Measurements from ENCODE around the gene LUZP2. TPM values are rescaled to one million over a fixed set of nuclear protein-coding genes. Genes with fewer than 3 reads are reported as not detected.

LUZP2 gene
- total RNA-seq, 4 donors from 2014 or later = under 0.01 TPM; not detected in 3

DNA sequence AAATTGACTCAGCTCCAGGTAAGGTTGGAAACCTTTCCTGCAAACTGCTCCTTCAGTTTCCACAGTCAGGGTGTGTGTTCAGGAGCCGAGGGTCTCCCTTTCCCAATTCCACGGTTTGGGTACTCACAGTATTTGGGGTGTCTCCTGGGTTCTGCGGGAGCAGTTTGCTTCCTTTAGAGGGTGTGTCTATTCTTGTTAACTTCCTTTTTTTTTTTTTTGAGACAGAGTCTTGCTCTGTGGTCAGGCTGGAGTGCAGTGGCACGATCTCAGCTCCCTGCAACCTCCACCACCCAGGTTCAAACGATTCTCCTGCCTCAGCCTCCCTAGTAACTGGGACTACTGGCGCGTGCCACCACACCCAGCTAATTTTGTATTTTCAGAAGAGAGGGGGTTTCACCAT is 251.4 kb downstream of the LUZP2 start:
- 74 to 88% methylated on average over 7 of the region's 7 CpGs for WGBS, 2 donors
- no peaks in the 10 kb centered on the region for H3K36me3 ChIP-seq
- DNase-seq (ENCODE audit: low spot score in 2 of 2) = no peak
- H3K27me3 ChIP-seq = no peaks in the 10 kb centered on the region
- no peaks in the 10 kb centered on the region for H3K4me1 ChIP-seq
- no peak overlapping the region for H3K27ac ChIP-seq
- H3K9me3 ChIP-seq = no peaks in the 10 kb centered on the region
- no peak overlapping the region for H3K4me3 ChIP-seq
- TF ChIP-seq POLR2A (IDR thresholded peaks at IDR 0.05) = no peak

DNA sequence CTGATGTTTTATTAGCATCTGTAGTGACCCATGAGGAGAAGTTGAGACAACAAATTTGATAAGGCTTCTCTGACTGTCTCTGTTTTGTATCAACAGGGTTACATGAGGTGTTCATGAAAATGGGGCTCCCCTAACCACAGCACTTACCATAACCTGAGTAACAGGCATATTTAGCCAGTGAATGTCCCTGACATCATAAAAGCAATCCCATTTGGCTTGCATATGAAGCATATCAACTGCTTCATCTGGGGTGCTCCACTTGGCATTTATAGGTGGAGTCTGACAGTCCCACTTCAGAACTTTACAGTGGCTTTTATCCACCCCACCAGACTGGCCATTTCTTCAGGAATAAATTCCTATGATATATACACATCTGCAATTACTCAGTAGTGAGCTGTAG is 257.6 kb downstream of the LUZP2 start:
- Histone ChIP-seq H3K27me3 (no peaks in the 10 kb centered on the region), H3K9me3 (no peaks in the 10 kb centered on the region), H3K4me1 (no peaks in the 10 kb centered on the region), H3K4me3 (no peak overlapping the region), H3K27ac (no peak overlapping the region), H3K36me3 (no peaks in the 10 kb centered on the region)
- no peak for DNase-seq (ENCODE audit: low spot score in 2 of 2)
- no peak for TF ChIP-seq EP300 (IDR thresholded peaks at IDR 0.05)
- TF ChIP-seq, protein P1, sequence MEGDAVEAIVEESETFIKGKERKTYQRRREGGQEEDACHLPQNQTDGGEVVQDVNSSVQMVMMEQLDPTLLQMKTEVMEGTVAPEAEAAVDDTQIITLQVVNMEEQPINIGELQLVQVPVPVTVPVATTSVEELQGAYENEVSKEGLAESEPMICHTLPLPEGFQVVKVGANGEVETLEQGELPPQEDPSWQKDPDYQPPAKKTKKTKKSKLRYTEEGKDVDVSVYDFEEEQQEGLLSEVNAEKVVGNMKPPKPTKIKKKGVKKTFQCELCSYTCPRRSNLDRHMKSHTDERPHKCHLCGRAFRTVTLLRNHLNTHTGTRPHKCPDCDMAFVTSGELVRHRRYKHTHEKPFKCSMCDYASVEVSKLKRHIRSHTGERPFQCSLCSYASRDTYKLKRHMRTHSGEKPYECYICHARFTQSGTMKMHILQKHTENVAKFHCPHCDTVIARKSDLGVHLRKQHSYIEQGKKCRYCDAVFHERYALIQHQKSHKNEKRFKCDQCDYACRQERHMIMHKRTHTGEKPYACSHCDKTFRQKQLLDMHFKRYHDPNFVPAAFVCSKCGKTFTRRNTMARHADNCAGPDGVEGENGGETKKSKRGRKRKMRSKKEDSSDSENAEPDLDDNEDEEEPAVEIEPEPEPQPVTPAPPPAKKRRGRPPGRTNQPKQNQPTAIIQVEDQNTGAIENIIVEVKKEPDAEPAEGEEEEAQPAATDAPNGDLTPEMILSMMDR (IDR thresholded peaks at IDR 0.05) = no peak
- no peak for TF ChIP-seq POLR2A (IDR thresholded peaks at IDR 0.05)

DNA sequence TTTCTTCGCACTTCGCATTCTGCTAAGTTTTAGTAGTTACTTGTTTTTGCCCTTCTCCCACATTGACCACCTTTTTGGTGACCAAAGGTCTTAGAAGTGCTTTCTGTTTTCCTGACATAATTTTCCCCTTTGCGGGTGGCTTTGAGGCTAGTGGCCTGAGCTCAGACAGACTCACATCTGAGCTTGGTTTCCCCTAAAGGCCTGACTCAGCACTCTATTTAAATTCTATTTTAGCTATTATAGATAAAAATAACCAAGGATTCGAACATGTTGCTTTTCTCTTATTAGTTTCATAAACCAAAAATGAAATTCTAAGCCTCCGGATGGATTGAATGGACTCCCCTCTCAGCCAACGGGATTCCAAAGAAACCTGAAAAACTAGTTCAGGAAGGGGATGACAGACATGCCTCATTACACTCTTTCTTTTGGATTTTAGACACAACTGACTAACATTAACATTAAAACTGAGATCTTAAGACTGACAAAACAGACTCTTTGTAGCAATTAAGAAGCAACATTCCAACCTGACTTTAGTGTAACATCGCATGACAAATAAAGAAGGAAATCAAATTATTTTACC is 258.5 kb downstream of the LUZP2 start:
- no peaks in the 10 kb centered on the region for H3K4me1 ChIP-seq
- WGBS, 2 donors = 90 to 91% methylated on average over 7 of the region's 7 CpGs
- no peak for TF ChIP-seq POLR2A (IDR thresholded peaks at IDR 0.05)
- no peak for TF ChIP-seq EP300 (IDR thresholded peaks at IDR 0.05)
- TF ChIP-seq, protein P1 (IDR thresholded peaks at IDR 0.05) = no peak

DNA sequence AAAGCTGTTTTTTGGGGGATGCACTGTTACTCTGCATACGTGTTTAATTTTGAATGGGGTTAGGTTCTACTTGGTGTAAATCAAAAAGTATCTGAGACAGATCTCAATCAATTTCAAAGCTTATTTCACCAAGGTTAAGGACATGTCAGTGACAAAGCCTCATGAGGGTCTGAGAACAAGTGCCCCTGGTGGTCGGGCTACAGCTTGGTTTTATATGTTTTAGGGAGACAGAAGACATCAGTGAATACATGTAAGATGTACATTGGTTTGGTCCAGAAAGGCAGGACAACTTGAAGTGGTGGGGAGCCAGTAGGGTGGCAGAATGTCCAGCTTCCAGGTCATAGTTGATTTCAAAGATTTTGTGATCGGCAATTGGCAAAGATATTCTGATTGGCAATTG is 262.9 kb downstream of the LUZP2 start:
- DNase-seq (ENCODE audit: low spot score in 2 of 2) = no peak
- no peak for TF ChIP-seq POLR2A (IDR thresholded peaks at IDR 0.05)
- no peak for TF ChIP-seq EP300 (IDR thresholded peaks at IDR 0.05)
- TF ChIP-seq, protein P1 (IDR thresholded peaks at IDR 0.05) = no peak
- Histone ChIP-seq H3K27ac (no peak overlapping the region), H3K27me3 (no peaks in the 10 kb centered on the region), H3K36me3 (no peaks in the 10 kb centered on the region), H3K4me1 (no peaks in the 10 kb centered on the region), H3K9me3 (no peaks in the 10 kb centered on the region), H3K4me3 (no peak overlapping the region)
- WGBS, 2 donors = 87 to 90% methylated on average over 3 of the region's 3 CpGs

More for the DNA sequence above, 258.5 kb downstream of the LUZP2 start:
- H3K36me3 ChIP-seq = no peaks in the 10 kb centered on the region
- H3K27me3 ChIP-seq = no peaks in the 10 kb centered on the region
- H3K4me3 ChIP-seq = no peak overlapping the region
- no peak for DNase-seq (ENCODE audit: low spot score in 2 of 2)
- H3K27ac ChIP-seq = no peak overlapping the region
- H3K9me3 ChIP-seq = no peaks in the 10 kb centered on the region

DNA sequence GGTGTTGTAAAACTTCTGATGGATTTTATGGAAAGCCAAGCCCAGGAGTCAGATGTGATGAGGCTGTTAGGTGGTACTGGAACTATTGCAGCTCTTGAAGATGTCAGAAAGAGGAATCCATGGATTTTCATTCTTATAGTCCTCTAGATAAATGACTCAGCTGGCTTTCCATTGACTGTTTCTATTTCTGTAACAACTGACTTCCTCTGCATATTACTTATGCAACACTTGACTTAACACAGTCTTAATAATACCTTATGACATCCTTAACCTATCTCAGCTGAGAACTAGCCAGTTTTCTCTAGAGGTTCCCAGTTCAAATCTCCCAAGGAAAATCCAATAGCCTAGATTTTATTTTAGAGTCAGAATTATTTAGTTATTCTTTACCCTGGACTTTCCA is 263.8 kb downstream of the LUZP2 start:
- Histone ChIP-seq H3K27me3 (no peaks in the 10 kb centered on the region), H3K36me3 (no peaks in the 10 kb centered on the region), H3K9me3 (no peaks in the 10 kb centered on the region), H3K27ac (no peak overlapping the region), H3K4me3 (no peak overlapping the region), H3K4me1 (no peaks in the 10 kb centered on the region)
- no peak for TF ChIP-seq EP300 (IDR thresholded peaks at IDR 0.05)
- TF ChIP-seq POLR2A (IDR thresholded peaks at IDR 0.05) = no peak
- TF ChIP-seq, protein P1 (IDR thresholded peaks at IDR 0.05) = no peak
- DNase-seq (ENCODE audit: low spot score in 2 of 2) = no peak

DNA sequence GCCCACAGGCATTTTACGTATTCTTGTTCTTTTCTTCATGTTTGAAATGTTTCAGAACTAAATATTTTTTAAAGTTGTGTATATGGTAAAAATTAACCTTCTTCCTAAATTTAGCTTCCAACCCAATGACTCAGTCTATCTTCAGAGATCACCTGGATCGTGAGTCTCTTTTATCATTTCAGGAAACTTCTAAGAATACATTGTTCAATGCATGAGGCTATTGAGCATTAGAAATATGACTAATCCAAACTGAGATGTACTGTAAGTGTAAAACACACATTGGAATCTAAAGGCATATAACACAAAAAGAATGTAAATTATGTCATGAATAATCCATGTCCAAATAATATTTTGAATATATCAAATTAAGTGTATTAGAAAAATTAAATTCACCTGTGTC is 265.2 kb downstream of the LUZP2 start:
- TF ChIP-seq EP300 (IDR thresholded peaks at IDR 0.05) = no peak
- TF ChIP-seq, protein P1 (IDR thresholded peaks at IDR 0.05) = no peak
- TF ChIP-seq POLR2A (IDR thresholded peaks at IDR 0.05) = no peak
- WGBS, 2 donors = 91 to 95% methylated on average over 2 of the region's 2 CpGs

More for the DNA sequence above, 265.2 kb downstream of the LUZP2 start:
- no peaks in the 10 kb centered on the region for H3K4me1 ChIP-seq
- H3K27me3 ChIP-seq = no peaks in the 10 kb centered on the region
- no peak for DNase-seq (ENCODE audit: low spot score in 2 of 2)
- no peak overlapping the region for H3K27ac ChIP-seq
- H3K36me3 ChIP-seq = no peaks in the 10 kb centered on the region
- no peak overlapping the region for H3K4me3 ChIP-seq
- no peaks in the 10 kb centered on the region for H3K9me3 ChIP-seq

Measured in tibial nerve (tissue), 4 donors.